IMR-90 (cell line): ENCODE results near the gene HAO2. TPM values are rescaled to one million over a fixed set of nuclear protein-coding genes. Genes with fewer than 3 reads are reported as not detected.

Source experiments
- ATAC-seq: fragments of 200-7000 bp; cut with Tn5 transposase; 2 replicates; pipeline ENCODE4 v1.9.1; 2020; ENCODE audit warnings: low read depth, mild to moderate bottlenecking, moderate library complexity
- BruUV-seq: library from RNA; stranded (reverse); fragments of 400-500 nt; replicated peaks from 2 replicates; lab custom pipeline; 2021; lab: Mats Ljungman, UMichigan
- CTCF ChIA-PET: fragments of 300-600 bp; formaldehyde crosslinking; extraction: SDS; loops from one replicate; lab custom pipeline; 2021; ENCODE audit warnings: antibody characterized with exemption; lab: Yijun Ruan, JAX
- POLR2A ChIA-PET: fragments of 300-600 bp; sonication (Branson Sonifier 250); formaldehyde crosslinking; loops from one replicate; lab custom pipeline; 2022; ENCODE audit warnings: antibody characterized with exemption; ENCODE audit not compliant: unreplicated experiment; lab: Charles Lee
- DNase-seq: peaks from one replicate; pipeline ENCODE4 v3.0.0; 2013
- H2AFZ ChIP-seq: replicated peaks from 2 replicates; pipeline ENCODE3; 2013; ENCODE audit warnings: low read length, mild to moderate bottlenecking; ENCODE audit not compliant: poor library complexity
- H2AK5ac ChIP-seq: 2 replicates; pipeline ENCODE4 v1.6.1; 2013; ENCODE audit warnings: low read depth, low read length, inconsistent platforms
- H2AK9ac ChIP-seq: replicated peaks from 2 replicates; pipeline ENCODE3; 2013; ENCODE audit warnings: mild to moderate bottlenecking, low read depth, low read length, moderate library complexity; ENCODE audit not compliant: poor library complexity
- H2BK120ac ChIP-seq: 2 replicates; pipeline ENCODE4 v1.6.1; 2013; ENCODE audit warnings: low read depth, low read length, inconsistent platforms
- H2BK15ac ChIP-seq: 3 replicates; pipeline ENCODE4 v1.6.1; 2013; ENCODE audit warnings: low read depth, low read length, inconsistent platforms
- H2BK20ac ChIP-seq: 2 replicates; pipeline ENCODE4 v1.6.1; 2013; ENCODE audit warnings: low read depth, mild to moderate bottlenecking, inconsistent platforms, low read length, moderate library complexity
- H2BK5ac ChIP-seq: 2 replicates; pipeline ENCODE4 v1.6.1; 2013; ENCODE audit warnings: mild to moderate bottlenecking, low read depth, low read length, inconsistent platforms; ENCODE audit not compliant: poor library complexity, severe bottlenecking
- H3K14ac ChIP-seq: replicated peaks from 2 replicates; pipeline ENCODE4 v1.6.1; 2013; ENCODE audit warnings: low read depth, low read length, inconsistent platforms
- H3K18ac ChIP-seq: 2 replicates; pipeline ENCODE4 v1.6.1; 2013; ENCODE audit warnings: low read depth, low read length, control low read depth
- H3K23ac ChIP-seq: 2 replicates; pipeline ENCODE4 v1.6.1; 2013; ENCODE audit warnings: low read depth, low read length, inconsistent platforms
- H3K27ac ChIP-seq: 2 replicates; pipeline ENCODE4 v1.5.1; 2013; ENCODE audit warnings: mild to moderate bottlenecking, control low read depth, low read length; ENCODE audit not compliant: insufficient read depth
- H3K27me3 ChIP-seq: 2 replicates; pipeline ENCODE4 v1.6.1; 2013; ENCODE audit warnings: low read length; ENCODE audit not compliant: control insufficient read depth, insufficient read depth
- H3K36me3 ChIP-seq: 2 replicates; pipeline ENCODE4 v1.6.1; 2013; ENCODE audit warnings: low read length, mixed read lengths; ENCODE audit not compliant: control insufficient read depth, insufficient read depth
- H3K4ac ChIP-seq: 2 replicates; pipeline ENCODE4 v1.6.1; 2013; ENCODE audit warnings: low read depth, low read length, inconsistent platforms
- H3K4me1 ChIP-seq: 2 replicates; pipeline ENCODE4 v1.6.1; 2013; ENCODE audit warnings: low read length, mixed read lengths; ENCODE audit not compliant: control insufficient read depth, insufficient read depth
- H3K4me2 ChIP-seq: 2 replicates; pipeline ENCODE4 v1.6.1; 2013; ENCODE audit warnings: low read depth, mild to moderate bottlenecking, control low read depth, low read length, moderate library complexity
- H3K4me3 ChIP-seq: 2 replicates; pipeline ENCODE4 v1.5.1; 2013; ENCODE audit warnings: low read depth, mild to moderate bottlenecking, control low read depth, low read length, moderate library complexity; ENCODE audit not compliant: insufficient read depth
- H3K56ac ChIP-seq: 2 replicates; pipeline ENCODE4 v1.6.1; 2013; ENCODE audit warnings: low read length, inconsistent platforms; ENCODE audit not compliant: insufficient read depth; ENCODE audit errors: extremely low read depth
- H3K79me1 ChIP-seq, 2 experiments: 2 replicates each; pipeline ENCODE4 v1.6.1; 2013; ENCODE audit warnings: low read length in 2 of 2, inconsistent platforms in 1 of 2, low read depth in 1 of 2
- H3K9ac ChIP-seq: 2 replicates; pipeline ENCODE4 v1.6.1; 2013; ENCODE audit warnings: low read depth, low read length, control low read depth
- H3K9me1 ChIP-seq: 2 replicates; pipeline ENCODE4 v1.6.1; 2013; ENCODE audit warnings: low read length, inconsistent platforms; ENCODE audit not compliant: insufficient read depth
- H3K9me3 ChIP-seq: 2 replicates; pipeline ENCODE4 v1.6.1; 2013; ENCODE audit warnings: low read length; ENCODE audit not compliant: control insufficient read depth, insufficient read depth
- H4K20me1 ChIP-seq: 2 replicates; pipeline ENCODE4 v1.6.1; 2013; ENCODE audit warnings: low read length, inconsistent platforms; ENCODE audit not compliant: insufficient read depth
- H4K5ac ChIP-seq: 2 replicates; pipeline ENCODE4 v1.6.1; 2013; ENCODE audit warnings: mild to moderate bottlenecking, low read depth, low read length, control low read depth
- H4K8ac ChIP-seq, 2 experiments: 2 replicates each; pipeline ENCODE4 v1.6.1; 2013; ENCODE audit warnings: low read depth in 2 of 2, low read length in 2 of 2, control low read depth in 1 of 2, inconsistent platforms in 1 of 2
- H4K91ac ChIP-seq: 2 replicates; pipeline ENCODE4 v1.6.1; 2013; ENCODE audit warnings: low read depth, low read length, inconsistent platforms; ENCODE audit not compliant: insufficient read depth
- MAFK ChIP-seq: IDR thresholded peaks from 2 replicates; pipeline ENCODE4 v1.6.1; 2012; ENCODE audit warnings: low read depth, low read length, improper control_type of control experiment
- WGBS, 2 experiments: methylation state at CpG; one replicate each; pipeline versions ENCODE4 v1.1.5 to v1.1.7; 2013; ENCODE audit warnings: missing lambda C conversion rate in 2 of 2; ENCODE audit not compliant: insufficient read length in 1 of 2; ENCODE audit errors: extremely low coverage in 2 of 2; 5-methylcytosine and 5-hydroxymethylcytosine counted together
- dilution Hi-C: fragments of 300-500 bp; cut with HindIII; formaldehyde crosslinking; loops from one replicate; pipeline ENCODE4 v1.14.3; 2018; ENCODE audit warnings: low sequenced_read_pairs; ENCODE audit not compliant: unreplicated experiment
- in situ Hi-C: fragments of 300-500 bp; cut with MboI; formaldehyde crosslinking; loops from 3 replicates; pipeline ENCODE4 v1.14.3; 2019; ENCODE audit warnings: low sequenced_read_pairs, inconsistent platforms, mixed read lengths
- intact Hi-C: fragments of 100-400 bp; cut with micrococcal nuclease; formaldehyde crosslinking; loops from 2 replicates; pipeline ENCODE4 v1.10.0; 2022
- microRNA-seq, 2 experiments: library from miRNA; stranded (forward) in 1 of 2; unstranded in 1 of 2; fragments of 10-50 nt in 1 of 2; fragments of <30 nt in 1 of 2; gene quantifications in 1 of 2; microRNA quantifications in 1 of 2; one replicate each; pipeline versions ENCODE3 to v1.1.0; 2013 to 2020; ENCODE audit not compliant: insufficient read depth in 1 of 2, insufficient read length in 1 of 2, unreplicated experiment in 1 of 2
- polyA plus RNA-seq, 3 experiments: library from polyadenylated mRNA; depleted of rRNA; stranded (reverse); fragments of >200 nt; gene quantifications; 2 replicates each; pipeline ENCODE4 v1.2.3, GENCODE V29; 2012; ENCODE audit warnings: low replicate concordance in 1 of 3
- small RNA-seq, 5 experiments: library from RNA; depleted of rRNA; stranded (forward); fragments of <200 nt; gene quantifications; one replicate each; pipeline ENCODE3, GENCODE V24; 2012
- total RNA-seq: library from RNA; depleted of rRNA; stranded (reverse); fragments of >200 nt; gene quantifications from 2 replicates; pipeline ENCODE4 v1.2.3, GENCODE V29; 2012; rRNA removed

HAO2 gene
- total and polyA plus RNA-seq, 2 of the 4 experiments (the other 2 are of a cell fraction): not detected

DNA sequence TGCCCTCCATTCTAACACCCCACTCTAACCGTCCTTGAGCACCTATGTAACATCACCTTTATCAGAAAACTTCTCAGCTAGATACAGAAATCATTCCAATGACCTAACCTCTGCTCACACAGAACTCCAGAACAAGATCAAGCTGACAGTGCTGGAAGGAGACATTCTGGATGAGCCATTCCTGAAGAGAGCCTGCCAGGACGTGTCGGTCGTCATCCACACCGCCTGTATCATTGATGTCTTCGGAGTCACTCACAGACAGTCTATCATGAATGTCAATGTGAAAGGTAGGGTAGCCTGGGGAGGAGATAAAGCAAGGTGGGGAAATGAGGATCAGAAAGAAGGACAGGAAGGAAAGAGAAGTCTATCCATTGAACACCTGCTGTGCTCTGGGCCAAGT, 74.2 kb downstream of the HAO2 start:
- no peaks in the 10 kb centered on the region for H4K20me1 ChIP-seq
- no peak for TF ChIP-seq MAFK
- no peak overlapping the region for H2BK15ac ChIP-seq
- H3K23ac ChIP-seq: no peak overlapping the region
- no peak overlapping the region for H3K56ac ChIP-seq
- ATAC-seq (no peak), DNase-seq (no peak)
- no peak overlapping the region for H3K18ac ChIP-seq
- H3K9me3 ChIP-seq: no peaks in the 10 kb centered on the region
- H3K9me1 ChIP-seq: no peaks in the 10 kb centered on the region
- dilution Hi-C loops: no loop called here
- POLR2A ChIA-PET: no interaction called here
- H2BK120ac ChIP-seq: no peak overlapping the region
- H3K9ac ChIP-seq: no peak overlapping the region
- H2AK5ac ChIP-seq: no peak overlapping the region
- no peak overlapping the region for H3K4ac ChIP-seq
- H2AFZ ChIP-seq: no peak overlapping the region
- H2BK5ac ChIP-seq: no peak overlapping the region
- BruUV-seq: no TSS peak
- H2AK9ac ChIP-seq: no peak overlapping the region
- H3K4me2 ChIP-seq: no peak overlapping the region
- intact Hi-C loops: no loop called here
- in situ Hi-C loops: no loop called here
- H3K36me3 ChIP-seq: no peaks in the 10 kb centered on the region
- CTCF ChIA-PET: no interaction called here
- no peak overlapping the region for H4K91ac ChIP-seq
- H3K4me1 ChIP-seq: no peaks in the 10 kb centered on the region
- H4K5ac ChIP-seq: no peak overlapping the region
- 60% methylated on average over 3 of the region's 6 CpGs; no CpG with 5 or more reads in 1 of the 2 experiments for WGBS, 2 experiments
- H2BK20ac ChIP-seq: no peak overlapping the region
- H3K27ac ChIP-seq: no peak overlapping the region
- no peak overlapping the region for H4K8ac ChIP-seq
- no peaks in the 10 kb centered on the region for H3K27me3 ChIP-seq
- no peak overlapping the region for H3K4me3 ChIP-seq
- H3K79me1 ChIP-seq: no peaks in the 10 kb centered on the region
- no peak overlapping the region for H3K14ac ChIP-seq

Small RNA genes lying within 50 kb of the gene (microRNA-seq; reads per million reads assigned to microRNA genes)
- not detected for gene RNU1-75P (ENCODE audit: insufficient read depth, insufficient read length)

Small RNA genes lying within 50 kb of the gene (small RNA-seq; reads per million reads assigned to genes)
- gene RNU1-75P: 0 to 3.6 (median 0) reads per million in 5 experiments

Other genes starting within 250 kb of the HAO2 start
- gene WARS2, start 228.1 kb upstream of the HAO2 start, total RNA-seq: 18.3 and 20.3 TPM in 2 replicates
- gene WARS2, start 228.1 kb upstream of the HAO2 start, polyA plus RNA-seq (2012; rRNA removed): 5.2 and 5.7 TPM in 2 replicates
- gene HSD3B2, start 46.4 kb downstream of the HAO2 start, total RNA-seq: not detected in 2 replicates
- gene HSD3B2, start 46.4 kb downstream of the HAO2 start, polyA plus RNA-seq (2012; rRNA removed): not detected in 2 replicates
- not detected in 2 replicates for gene HSD3B1, start 138.4 kb downstream of the HAO2 start, total RNA-seq
- not detected in 2 replicates for gene HSD3B1, start 138.4 kb downstream of the HAO2 start, polyA plus RNA-seq (2012; rRNA removed)